ENCODE data around the gene DNAH6. TPM values are rescaled to one million over a fixed set of nuclear protein-coding genes. Genes with fewer than 3 reads are reported as not detected.

DNAH6 gene
- total and polyA plus RNA-seq, 2 of the 13 experiments (the other 11 are each of a cell fraction or from before 2014, with no cell fraction given), result 0.01 TPM; not detected in 1

GRCh38 chr2:84494070-84494469 lies 22.2 kb upstream of the DNAH6 start:
- no peak for DNase-seq (ENCODE audit: low spot score)
- Histone ChIP-seq H3K4me2 (ENCODE audit: low read depth, low read length) (no peak overlapping the region), H3K9me3 (ENCODE audit: low read length) (no peaks in the 10 kb centered on the region), H3K9ac (ENCODE audit: insufficient read depth, low read depth, low read length) (no peak overlapping the region), H4K20me1 (ENCODE audit: insufficient read depth, low read length) (no peaks in the 10 kb centered on the region), H2AFZ (ENCODE audit: low read length) (no peak overlapping the region), H3K36me3 (replicated peaks in 1 of 2; ENCODE audit: control insufficient read depth in 1 of 2, insufficient read depth in 2 of 2, low read length in 2 of 2) (no peaks in the 10 kb centered on the region), H3K27ac (ENCODE audit: extremely low read length, insufficient read depth, low read length) (no peak overlapping the region), H3K79me2 (ENCODE audit: insufficient read depth, low read length) (no peaks in the 10 kb centered on the region), H3K4me1 (ENCODE audit: insufficient read depth, low read length) (peaks cover 5% of the 10 kb centered on the region; the same call in 1 of the 2 replicates), H3K4me3 (replicated peaks in 1 of 3; ENCODE audit: insufficient read depth in 1 of 3, low read depth in 2 of 3, low read length in 3 of 3) (no peak overlapping the region), H3K27me3 (ENCODE audit: control insufficient read depth in 1 of 2, insufficient read depth in 2 of 2, low read length in 2 of 2) (no peaks in the 10 kb centered on the region)
- BruUV-seq (replicated peaks), result no TSS peak
- in situ Hi-C loops (cut with HindIII; ENCODE audit: extremely low pct_ligation_motif_present, low pct_unique_long_range_greater_than_20kb), result no loop called here
- no peak for FAIRE-seq
- intact Hi-C loops (cut with micrococcal nuclease; ENCODE audit: unreplicated experiment), result no loop called here
- 21% methylated on average over 4 of the region's 4 CpGs for WGBS (ENCODE audit: low lambda C conversion rate)
- ATAC-seq, result no peak
- no peak for TF ChIP-seq MYNN (CRISPR knock-in tag; IDR thresholded peaks at IDR 0.05; ENCODE audit: low read depth)
- no peak for TF ChIP-seq POLR2A (IDR thresholded peaks at IDR 0.05; ENCODE audit: insufficient read depth in 1 of 2, low read depth in 2 of 2, low read length in 2 of 2)
- TF ChIP-seq ZNF10 (CRISPR knock-in tag; IDR thresholded peaks at IDR 0.05; ENCODE audit: borderline replicate concordance, low read depth), result no peak
- TF ChIP-seq ARID3A (IDR thresholded peaks at IDR 0.05; ENCODE audit: low read depth, low read length), result no peak
- TF ChIP-seq DBP (CRISPR knock-in tag; IDR thresholded peaks at IDR 0.05; ENCODE audit: not compliant biosample characterization), result no peak
- CTCF ChIA-PET (ENCODE audit: low intra/inter-chr PET ratio, low total read pairs), result interaction anchor here (4.3 kb wide), 1 partner anchor 137 kb away, joined by 69 read pairs; no protein-coding TSS in a partner anchor
- POLR2A ChIA-PET, result no interaction called here
